Right atrium auricular region (tissue), 2 donors: ENCODE results near the gene BAZ1B. TPM values are rescaled to one million over a fixed set of nuclear protein-coding genes. Genes with fewer than 3 reads are reported as not detected.
"Not testable (repeated sequence)": the region's sequence is repeated elsewhere in the genome, so short reads cannot be mapped to it uniquely, and the experiment has no call there.

Source experiments
- DNase-seq: peaks from one replicate; pipeline ENCODE4 v3.0.0-alpha.2; 2019; ENCODE audit warnings: low spot score
- H3K27ac ChIP-seq, 2 donors: fragments of 200-600 bp; sonication (generic); 1 replicate in 1 of 2; 2 replicates in 1 of 2; pipeline ENCODE4 v1.5.1; 2016 to 2019
- H3K27me3 ChIP-seq, 2 donors: fragments of 200-600 bp; sonication (generic); one replicate each; pipeline versions ENCODE4 v1.5.1 to v1.6.0; 2017 to 2019
- H3K36me3 ChIP-seq: fragments of 200-600 bp; sonication (generic); one replicate; pipeline ENCODE4 v1.5.1; 2016
- H3K4me1 ChIP-seq, 2 donors: fragments of 200-600 bp; sonication (generic); one replicate each; pipeline versions ENCODE4 v1.5.1 to v1.6.0; 2017 to 2019
- H3K4me3 ChIP-seq, 2 donors: fragments of 200-600 bp; sonication (generic); 1 replicate in 1 of 2; 2 replicates in 1 of 2; pipeline ENCODE4 v1.5.1; 2017 to 2019; ENCODE audit warnings: mild to moderate bottlenecking in 1 of 2, moderate library complexity in 1 of 2
- H3K9me3 ChIP-seq, 2 donors: fragments of 200-600 bp; sonication (generic); one replicate each; pipeline ENCODE4 v1.5.1; 2019
- CTCF ChIP-seq, 2 donors: fragments of 200-600 bp; sonication (generic); IDR thresholded peaks; one replicate each; pipeline ENCODE4 v1.5.1; 2019; ENCODE audit warnings: antibody characterized with exemption in 2 of 2
- total RNA-seq, 2 donors: library from RNA; depleted of rRNA; stranded (reverse); fragments of >200 nt; gene quantifications; one replicate each; pipeline ENCODE4 v1.1.0, GENCODE V29; 2016

The BAZ1B gene
- total RNA-seq, 2 donors from 2014 or later = 29.0 to 37.7 TPM

DNA sequence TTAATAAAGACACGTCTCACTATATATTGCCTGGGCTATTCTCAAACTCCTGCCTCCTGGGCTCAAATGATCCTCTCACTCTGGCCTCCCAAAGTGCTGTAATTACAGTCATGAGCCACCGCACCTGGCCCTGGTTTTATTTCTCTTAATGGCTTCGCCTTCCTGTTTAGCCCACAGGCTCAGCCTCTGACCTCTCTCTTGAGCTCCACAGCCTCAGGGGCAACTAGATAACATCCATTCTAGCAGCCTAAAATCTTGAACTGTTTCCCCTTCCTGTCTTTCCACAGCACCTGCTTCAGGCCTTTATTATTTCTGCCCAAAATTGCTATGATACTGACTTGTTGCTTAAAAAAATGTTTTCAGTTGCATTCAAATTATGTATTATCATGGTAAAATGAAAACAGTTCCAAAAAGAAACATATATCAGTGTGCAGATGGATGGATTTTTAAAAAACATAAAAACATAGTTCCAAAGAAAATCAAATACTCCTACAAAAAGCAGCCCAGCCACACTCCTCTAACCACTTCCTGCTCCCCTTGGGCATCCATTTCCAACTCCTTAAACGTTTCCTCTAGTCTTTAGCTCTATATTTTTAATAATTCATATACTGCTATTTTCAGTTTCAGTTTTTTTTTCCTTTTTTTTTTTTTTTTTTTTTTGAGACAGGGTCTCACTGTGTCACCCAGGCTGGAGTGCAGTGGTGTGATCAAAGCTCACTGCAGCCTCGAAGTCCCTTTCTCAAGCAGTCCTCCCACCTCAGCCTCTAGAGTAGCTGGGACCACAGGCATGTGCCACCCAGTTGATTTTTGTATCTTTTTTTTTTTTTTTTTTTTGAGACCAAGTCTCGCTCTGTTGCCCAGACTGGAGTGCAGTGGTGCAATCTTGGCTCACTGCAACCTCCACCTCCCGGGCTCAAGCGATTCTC, 5.1 kb upstream of the BAZ1B start:
- Histone ChIP-seq H3K27me3 (no peaks in the 10 kb centered on the region), H3K36me3 (no peaks in the 10 kb centered on the region), H3K4me3 (no peak overlapping the region), H3K9me3 (no peaks in the 10 kb centered on the region), H3K4me1 (peaks cover 0 to 6% of the 10 kb centered on the region in 2 donors), H3K27ac (no peak overlapping the region)
- TF ChIP-seq CTCF (IDR thresholded peaks at IDR 0.05) = no peak
- DNase-seq = no peak

DNA sequence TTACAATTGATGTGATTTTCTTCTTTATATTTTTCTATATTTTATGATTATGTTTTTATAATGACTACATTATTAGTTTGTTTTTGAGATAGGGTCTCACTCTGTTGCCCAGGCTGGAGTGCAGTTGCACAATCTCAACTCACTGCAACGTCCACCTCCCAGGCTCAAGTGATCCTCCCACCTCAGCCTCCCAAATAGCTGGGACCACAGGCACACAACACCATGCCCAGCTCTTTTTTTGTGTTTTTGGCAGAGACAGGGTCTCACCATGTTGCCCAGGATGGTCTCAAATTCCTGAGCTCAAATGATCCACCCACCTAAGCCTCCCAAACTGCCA, 4.0 kb upstream of the BAZ1B start:
- not testable (repeated sequence) for H3K9me3 ChIP-seq, H3K4me3 ChIP-seq, H3K36me3 ChIP-seq, H3K27me3 ChIP-seq, H3K4me1 ChIP-seq, DNase-seq, H3K27ac ChIP-seq

DNA sequence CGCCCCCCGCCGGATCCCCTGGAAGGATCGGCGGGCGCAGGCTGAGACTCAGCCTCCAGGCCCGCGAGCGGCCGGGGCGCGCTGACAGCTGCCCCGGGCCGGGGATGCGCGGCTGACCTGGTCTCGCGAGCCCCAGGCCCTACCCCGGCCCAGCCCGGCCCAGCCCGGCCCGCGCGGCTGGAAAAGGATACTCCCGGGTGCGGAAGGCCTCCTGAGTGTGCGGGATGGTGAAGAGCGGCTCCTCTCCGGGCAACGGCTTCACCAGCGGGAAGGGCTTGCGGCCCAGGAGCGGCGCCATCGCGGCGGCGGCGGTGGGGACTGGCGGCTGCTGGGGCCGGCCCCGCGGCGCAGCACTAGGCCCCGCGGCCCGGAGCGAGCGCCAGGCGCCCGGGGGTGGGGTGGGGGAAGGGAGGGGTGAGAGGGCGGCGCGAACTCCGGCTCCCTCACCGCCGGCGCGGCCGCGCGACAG, 423 bp downstream of the BAZ1B start:
- TF ChIP-seq CTCF (IDR thresholded peaks at IDR 0.05) = no peak
- no peak for DNase-seq
- peak overlapping the region; percentile 87 to 92 for H3K27ac ChIP-seq
- no peaks in the 10 kb centered on the region for H3K36me3 ChIP-seq
- peaks cover 0 to 49% of the 10 kb centered on the region in 2 donors for H3K4me1 ChIP-seq
- H3K4me3 ChIP-seq = peak overlapping the region; percentile 91 to 96
- H3K9me3 ChIP-seq = no peaks in the 10 kb centered on the region
- H3K27me3 ChIP-seq = no peaks in the 10 kb centered on the region

DNA sequence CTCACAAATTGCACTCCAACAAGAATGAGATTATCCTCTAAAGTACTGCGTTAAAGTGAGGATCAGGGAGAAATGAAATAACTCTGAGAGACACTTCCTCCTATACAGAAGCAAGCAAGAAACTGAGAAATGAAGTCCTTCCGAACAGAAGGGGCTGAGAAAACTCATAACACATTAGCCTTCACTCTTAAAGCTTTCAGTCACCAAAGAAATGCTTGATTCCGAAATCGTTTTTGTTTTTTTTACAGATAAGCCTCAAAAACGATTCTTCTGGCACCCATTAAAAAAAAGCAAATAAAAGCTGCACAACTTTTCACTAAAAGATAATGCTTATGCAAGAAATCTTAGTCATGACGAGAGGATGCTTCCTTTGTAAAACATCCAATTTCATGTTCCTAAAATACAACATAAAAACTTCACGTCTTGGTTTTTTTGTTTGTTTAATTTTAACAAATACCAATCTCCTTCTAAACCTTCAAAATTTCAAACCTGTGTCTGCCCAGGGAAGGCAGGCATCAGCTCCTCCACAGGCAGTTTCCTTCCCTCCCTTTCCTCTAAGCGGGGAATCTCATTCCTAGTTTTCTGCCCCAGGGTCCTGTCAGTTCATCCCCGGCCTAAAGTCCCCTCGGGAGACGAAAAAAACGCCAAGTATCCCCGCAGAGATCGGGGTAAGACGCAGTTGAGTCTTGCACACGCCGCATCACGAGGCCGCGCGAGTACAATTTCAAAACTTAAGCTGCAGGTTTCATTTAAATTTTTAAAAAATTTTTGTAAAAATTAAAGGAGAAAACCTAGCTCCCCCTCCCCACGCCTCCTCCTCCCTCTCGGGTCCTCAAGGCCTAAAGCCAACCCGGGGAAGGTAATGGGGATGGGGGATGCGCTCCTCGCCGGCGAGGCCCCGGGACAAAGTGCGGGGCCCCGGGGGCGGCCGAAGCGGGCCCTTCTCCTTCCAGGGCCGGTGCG, 1.1 kb downstream of the BAZ1B start:
- peak overlapping the region; percentile 91 to 96 for H3K4me3 ChIP-seq
- no peak for DNase-seq
- TF ChIP-seq CTCF (IDR thresholded peaks at IDR 0.05) = no peak
- H3K9me3 ChIP-seq = no peaks in the 10 kb centered on the region
- peaks cover 2% of the 10 kb centered on the region for H3K36me3 ChIP-seq
- no peaks in the 10 kb centered on the region for H3K27me3 ChIP-seq
- H3K27ac ChIP-seq = peak overlapping the region; percentile 87 to 92
- peaks cover 0 to 49% of the 10 kb centered on the region in 2 donors for H3K4me1 ChIP-seq

- Histone ChIP-seq H3K4me3 (peak overlapping the region; percentile 91 to 96), H3K4me1 (peaks cover 0 to 49% of the 10 kb centered on the region in 2 donors), H3K36me3 (peaks cover 6% of the 10 kb centered on the region), H3K9me3 (no peaks in the 10 kb centered on the region), H3K27ac (peak overlapping the region; percentile 87 to 92), H3K27me3 (no peaks in the 10 kb centered on the region)
- DNase-seq = no peak
- no peak for TF ChIP-seq CTCF (IDR thresholded peaks at IDR 0.05)
Measured at GRCh38 chr7:73519867-73520672, 2.0 kb downstream of the BAZ1B start.
